HEK293 (cell line): Measurements from ENCODE around the gene KIAA1958.

Experiments used
- GLI4 ChIP-seq: fragments of 450-650 bp; formaldehyde crosslinking; IDR thresholded peaks from 2 replicates; pipeline ENCODE4 v1.5.1; 2016; ENCODE audit warnings: missing biosample characterization, missing genetic modification characterization
- ZNF2 ChIP-seq: fragments of 450-650 bp; formaldehyde crosslinking; IDR thresholded peaks from 2 replicates; pipeline ENCODE4 v1.5.1; 2016; ENCODE audit warnings: missing biosample characterization, missing genetic modification characterization
- ZNF341 ChIP-seq: fragments of 450-650 bp; formaldehyde crosslinking; IDR thresholded peaks from 2 replicates; pipeline ENCODE4; 2016; ENCODE audit warnings: low read depth, missing biosample characterization, missing genetic modification characterization
- ZNF560 ChIP-seq: fragments of 450-650 bp; formaldehyde crosslinking; IDR thresholded peaks from 2 replicates; pipeline ENCODE4 v1.5.1; 2017; ENCODE audit warnings: missing biosample characterization, missing genetic modification characterization, borderline replicate concordance
- ZNF658 ChIP-seq: fragments of 450-650 bp; formaldehyde crosslinking; IDR thresholded peaks from 2 replicates; pipeline ENCODE4; 2016; ENCODE audit warnings: missing biosample characterization, missing genetic modification characterization
- ZNF670 ChIP-seq: fragments of 450-650 bp; formaldehyde crosslinking; IDR thresholded peaks from 2 replicates; pipeline ENCODE4 v1.5.1; 2016; ENCODE audit warnings: missing biosample characterization, missing genetic modification characterization, low read depth
- ZNF701 ChIP-seq: fragments of 450-650 bp; formaldehyde crosslinking; IDR thresholded peaks from 2 replicates; pipeline ENCODE4 v1.5.1; 2016; ENCODE audit warnings: missing biosample characterization, missing genetic modification characterization
- ZNF768 ChIP-seq: fragments of 450-650 bp; formaldehyde crosslinking; IDR thresholded peaks from 2 replicates; pipeline ENCODE4 v1.5.1; 2018; ENCODE audit warnings: missing biosample characterization, mild to moderate bottlenecking, missing genetic modification characterization
- TF ChIP-seq, protein P1 (sequence below): fragments of 450-650 bp; formaldehyde crosslinking; IDR thresholded peaks from 2 replicates; pipeline ENCODE4 v1.5.1; 2016; ENCODE audit warnings: missing biosample characterization, missing genetic modification characterization

DNA sequence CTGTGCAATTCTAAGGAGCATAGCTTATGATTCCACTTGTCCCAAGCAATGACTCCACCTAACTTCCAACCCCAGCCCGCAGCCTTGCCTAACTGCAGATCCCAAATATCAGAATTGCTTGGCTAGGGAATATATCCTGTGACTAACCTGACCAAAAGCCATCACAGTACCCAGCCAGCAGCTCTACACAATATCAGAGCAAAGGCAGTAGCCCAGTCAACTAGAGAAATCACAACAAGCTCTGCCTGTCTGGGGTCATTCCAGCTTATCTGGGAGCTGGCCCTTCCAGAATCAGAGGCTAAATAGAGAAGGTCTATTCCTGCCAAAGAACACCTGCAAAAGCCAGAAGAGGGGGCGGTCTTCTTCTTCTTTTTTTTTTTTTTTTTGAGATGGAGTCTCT, 9.3 kb upstream of the KIAA1958 start:
- TF ChIP-seq ZNF701 (tag by site-specific recombination), result no peak
- TF ChIP-seq ZNF658 (tag by site-specific recombination), result no peak
- TF ChIP-seq ZNF2 (tag by site-specific recombination), result no peak
- no peak for TF ChIP-seq ZNF768
- no peak for TF ChIP-seq ZNF670
- no peak for TF ChIP-seq ZNF560 (tag by site-specific recombination)
- no peak for TF ChIP-seq GLI4 (tag by site-specific recombination)
- TF ChIP-seq, protein P1, sequence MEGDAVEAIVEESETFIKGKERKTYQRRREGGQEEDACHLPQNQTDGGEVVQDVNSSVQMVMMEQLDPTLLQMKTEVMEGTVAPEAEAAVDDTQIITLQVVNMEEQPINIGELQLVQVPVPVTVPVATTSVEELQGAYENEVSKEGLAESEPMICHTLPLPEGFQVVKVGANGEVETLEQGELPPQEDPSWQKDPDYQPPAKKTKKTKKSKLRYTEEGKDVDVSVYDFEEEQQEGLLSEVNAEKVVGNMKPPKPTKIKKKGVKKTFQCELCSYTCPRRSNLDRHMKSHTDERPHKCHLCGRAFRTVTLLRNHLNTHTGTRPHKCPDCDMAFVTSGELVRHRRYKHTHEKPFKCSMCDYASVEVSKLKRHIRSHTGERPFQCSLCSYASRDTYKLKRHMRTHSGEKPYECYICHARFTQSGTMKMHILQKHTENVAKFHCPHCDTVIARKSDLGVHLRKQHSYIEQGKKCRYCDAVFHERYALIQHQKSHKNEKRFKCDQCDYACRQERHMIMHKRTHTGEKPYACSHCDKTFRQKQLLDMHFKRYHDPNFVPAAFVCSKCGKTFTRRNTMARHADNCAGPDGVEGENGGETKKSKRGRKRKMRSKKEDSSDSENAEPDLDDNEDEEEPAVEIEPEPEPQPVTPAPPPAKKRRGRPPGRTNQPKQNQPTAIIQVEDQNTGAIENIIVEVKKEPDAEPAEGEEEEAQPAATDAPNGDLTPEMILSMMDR (tag by site-specific recombination), result no peak
- no peak for TF ChIP-seq ZNF341 (tag by site-specific recombination)
